GM12872 (cell line): ENCODE data around the gene GMCL1.

Experiments used
- TF ChIP-seq, protein P1 (sequence below): IDR thresholded peaks from 3 replicates; pipeline ENCODE4 v1.5.1; 2011; ENCODE audit warnings: low read depth, mild to moderate bottlenecking, low read length, moderate library complexity; ENCODE audit not compliant: insufficient read depth

The GMCL1 gene

DNA sequence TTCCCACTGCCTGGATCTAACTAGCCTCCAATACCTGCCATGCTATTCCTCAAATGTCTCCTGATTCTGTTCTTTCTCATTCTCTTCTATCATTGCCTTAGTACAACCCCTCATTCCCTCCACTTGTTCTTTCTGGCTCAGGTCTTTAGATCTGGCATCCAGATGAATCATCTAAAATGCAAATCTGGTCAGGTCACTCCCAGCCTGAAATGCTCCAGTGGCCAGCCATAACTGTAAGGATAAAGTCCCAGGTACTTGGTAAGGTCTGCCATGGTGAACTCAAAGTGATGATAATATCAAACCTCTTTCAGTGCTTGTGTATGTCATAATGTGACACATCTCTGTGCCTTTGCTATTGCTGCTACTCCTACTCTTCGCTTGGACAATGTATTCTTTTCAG, 61.4 kb downstream of the GMCL1 start:
- TF ChIP-seq, protein P1, sequence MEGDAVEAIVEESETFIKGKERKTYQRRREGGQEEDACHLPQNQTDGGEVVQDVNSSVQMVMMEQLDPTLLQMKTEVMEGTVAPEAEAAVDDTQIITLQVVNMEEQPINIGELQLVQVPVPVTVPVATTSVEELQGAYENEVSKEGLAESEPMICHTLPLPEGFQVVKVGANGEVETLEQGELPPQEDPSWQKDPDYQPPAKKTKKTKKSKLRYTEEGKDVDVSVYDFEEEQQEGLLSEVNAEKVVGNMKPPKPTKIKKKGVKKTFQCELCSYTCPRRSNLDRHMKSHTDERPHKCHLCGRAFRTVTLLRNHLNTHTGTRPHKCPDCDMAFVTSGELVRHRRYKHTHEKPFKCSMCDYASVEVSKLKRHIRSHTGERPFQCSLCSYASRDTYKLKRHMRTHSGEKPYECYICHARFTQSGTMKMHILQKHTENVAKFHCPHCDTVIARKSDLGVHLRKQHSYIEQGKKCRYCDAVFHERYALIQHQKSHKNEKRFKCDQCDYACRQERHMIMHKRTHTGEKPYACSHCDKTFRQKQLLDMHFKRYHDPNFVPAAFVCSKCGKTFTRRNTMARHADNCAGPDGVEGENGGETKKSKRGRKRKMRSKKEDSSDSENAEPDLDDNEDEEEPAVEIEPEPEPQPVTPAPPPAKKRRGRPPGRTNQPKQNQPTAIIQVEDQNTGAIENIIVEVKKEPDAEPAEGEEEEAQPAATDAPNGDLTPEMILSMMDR: no peak

GRCh38 chr2:69893684-69894551, 64.5 kb downstream of the GMCL1 start, which contains the start of gene SNRNP27:
Gene SNRNP27 (plus strand): TSS chr2:69893956. CDS start chr2:69893985, 29 bp downstream.
- TF ChIP-seq, protein P1: no peak

GRCh38 chr2:69902213-69902922, 72.9 kb downstream of the GMCL1 start:
- TF ChIP-seq, protein P1: no peak

- TF ChIP-seq, protein P1: no peak
Observed at GRCh38 chr2:69907216-69907615, 77.8 kb downstream of the GMCL1 start.

DNA sequence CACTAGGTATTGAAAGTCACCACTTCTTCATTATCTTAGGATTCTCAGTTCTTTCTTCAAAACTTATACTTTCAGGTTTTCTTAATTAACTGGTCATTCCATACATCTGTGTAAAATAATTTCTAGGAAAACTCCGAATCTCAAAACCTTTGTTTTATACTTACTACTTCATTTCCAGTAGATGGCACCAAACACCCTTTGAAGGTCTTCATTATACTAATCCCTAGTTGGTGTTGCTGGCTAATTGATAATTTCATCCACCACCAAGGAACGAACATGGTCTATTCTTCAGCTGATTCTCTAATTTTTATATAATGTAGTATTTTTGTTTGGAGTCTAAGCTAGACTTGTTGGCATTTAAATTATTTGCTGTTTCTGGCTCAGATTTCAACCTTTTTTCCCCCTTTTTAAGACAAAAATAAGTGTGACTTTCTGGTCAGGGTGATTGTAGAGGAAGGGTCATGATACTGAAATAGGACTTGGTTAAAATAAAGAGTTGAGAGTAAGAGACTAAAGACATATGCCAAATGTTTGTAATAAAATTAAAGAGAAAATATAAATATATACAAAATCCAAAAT, 82.6 kb downstream of the GMCL1 start:
- TF ChIP-seq, protein P1: peak; percentile 38; the same call in 1 of the 3 replicates

DNA sequence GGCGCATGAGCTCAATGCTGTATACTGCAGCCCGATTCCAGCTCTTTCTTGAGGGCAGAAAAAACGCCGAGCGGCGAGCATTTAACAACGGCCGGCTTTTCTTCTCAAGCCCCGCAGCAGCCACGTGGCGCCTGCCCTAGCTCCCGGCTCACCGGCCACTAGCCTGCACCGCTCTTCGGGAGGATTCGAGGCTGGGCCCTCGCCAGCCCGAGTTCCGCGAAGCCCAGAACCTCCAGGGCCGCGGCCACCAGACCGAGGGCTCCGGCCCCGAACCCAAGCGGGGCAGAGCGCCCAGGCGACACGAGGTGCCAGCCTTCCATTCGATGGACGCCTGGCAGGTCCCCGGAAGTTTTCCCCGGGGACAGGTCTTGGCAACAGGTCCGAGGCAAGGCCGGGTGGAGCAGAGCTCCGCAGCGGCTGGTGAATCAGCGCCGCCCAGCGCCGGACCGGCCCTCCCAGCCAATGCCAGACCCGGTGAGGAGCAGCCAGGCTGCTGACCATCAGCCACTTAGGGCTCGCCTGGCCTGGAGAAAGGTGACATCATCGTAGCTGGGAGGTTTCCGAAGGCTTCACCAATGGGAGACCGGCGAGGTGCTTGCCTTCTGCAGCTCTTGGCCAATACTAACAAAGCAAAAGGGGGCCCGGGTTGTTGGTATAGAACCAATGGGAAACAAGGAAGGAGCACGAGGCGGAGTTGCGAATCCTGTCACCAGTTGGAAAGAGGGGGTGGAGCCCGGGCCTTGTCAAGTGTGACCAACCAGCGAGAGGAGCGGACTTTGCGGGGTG, 84.9 kb downstream of the GMCL1 start:
- TF ChIP-seq, protein P1: peak; percentile 31; the same call in 1 of the 3 replicates
